HG02938 (cell line): Measurements from ENCODE around the gene HBD.
A peak's percentile ranks its signal among the peaks of the same experiment; 100 is the strongest.
"Not testable (repeated sequence)": the region's sequence is repeated elsewhere in the genome, so short reads cannot be mapped to it uniquely, and the experiment has no call there.

ENCODE experiments used
- ATAC-seq: cut with Tn5 transposase; IDR thresholded peaks from one replicate; pipeline ENCODE4 v1.9.1; 2021; ENCODE audit warnings: mild to moderate bottlenecking, moderate library complexity; ENCODE audit not compliant: unreplicated experiment

Gene HBD

DNA sequence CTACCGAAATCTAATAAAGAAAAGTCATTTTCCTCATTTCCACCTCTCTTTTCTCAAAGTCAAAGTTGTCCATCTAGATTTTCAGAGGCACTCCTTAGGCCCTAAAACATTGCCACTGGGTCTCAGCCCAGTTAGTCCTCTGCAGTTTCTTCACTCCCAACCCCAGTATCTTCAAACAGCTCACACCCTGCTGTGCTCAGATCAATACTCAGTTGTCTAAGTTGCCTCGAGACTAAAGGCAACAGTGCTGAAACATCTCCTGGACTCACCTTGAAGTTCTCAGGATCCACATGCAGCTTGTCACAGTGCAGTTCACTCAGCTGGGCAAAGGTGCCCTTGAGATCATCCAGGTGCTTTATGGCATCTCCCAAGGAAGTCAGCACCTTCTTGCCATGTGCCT is 19.7 kb upstream of the HBD start:
- not testable (repeated sequence) for ATAC-seq

DNA sequence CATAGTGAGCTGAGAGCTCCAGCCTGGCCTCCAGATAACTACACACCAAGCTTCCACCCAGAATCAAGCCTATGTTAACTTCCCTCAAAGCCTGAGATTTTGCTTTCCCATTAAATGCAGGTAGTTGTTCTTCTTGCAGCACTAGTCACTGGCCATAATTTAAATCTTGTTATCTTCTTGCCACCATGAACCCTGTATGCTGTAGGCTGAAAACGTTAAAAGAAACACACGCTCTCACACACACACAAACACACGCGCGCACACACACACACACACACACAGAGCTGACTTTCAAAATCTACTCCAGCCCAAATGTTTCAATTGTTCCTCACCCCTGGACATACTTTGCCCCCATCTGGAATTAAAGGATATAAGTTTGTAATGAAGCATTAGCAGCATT is 19.2 kb upstream of the HBD start:
- not testable (repeated sequence) for ATAC-seq

DNA sequence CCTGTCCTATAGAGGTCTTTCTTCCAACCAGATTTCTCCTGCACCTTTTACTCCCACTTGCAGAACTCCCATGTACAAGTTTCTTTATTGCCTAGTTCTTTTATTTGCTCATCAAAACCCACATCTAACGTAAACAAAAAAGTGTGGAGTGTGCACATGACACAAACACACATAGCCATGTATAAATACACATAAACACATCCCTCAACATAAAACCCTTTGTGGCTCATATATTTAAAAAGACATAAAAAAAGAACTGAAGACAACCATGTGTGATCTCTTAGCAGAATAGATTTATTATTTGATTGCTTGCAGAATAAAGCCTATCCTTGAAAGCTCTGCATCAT is 18.6 kb upstream of the HBD start:
- no peak for ATAC-seq

GRCh38 chr11:5252192-5252918 is 18.1 kb upstream of the HBD start:
- no peak for ATAC-seq

- no peak for ATAC-seq
These were observed 17.5 kb upstream of the HBD start for GRCh38 chr11:5251746-5252145.

- no peak for ATAC-seq
These were observed 16.4 kb upstream of the HBD start for GRCh38 chr11:5250543-5251204.

- not testable (repeated sequence) for ATAC-seq
These were observed 15.6 kb upstream of the HBD start, which contains the start of gene HBG1 for GRCh38 chr11:5249807-5250396. TSS of gene HBG1 (minus strand) at chr11:5249857. CDS start at chr11:5249804, 53 bp downstream.

- ATAC-seq, result not testable (repeated sequence)
These were observed 14.2 kb upstream of the HBD start for GRCh38 chr11:5248498-5248897.

DNA sequence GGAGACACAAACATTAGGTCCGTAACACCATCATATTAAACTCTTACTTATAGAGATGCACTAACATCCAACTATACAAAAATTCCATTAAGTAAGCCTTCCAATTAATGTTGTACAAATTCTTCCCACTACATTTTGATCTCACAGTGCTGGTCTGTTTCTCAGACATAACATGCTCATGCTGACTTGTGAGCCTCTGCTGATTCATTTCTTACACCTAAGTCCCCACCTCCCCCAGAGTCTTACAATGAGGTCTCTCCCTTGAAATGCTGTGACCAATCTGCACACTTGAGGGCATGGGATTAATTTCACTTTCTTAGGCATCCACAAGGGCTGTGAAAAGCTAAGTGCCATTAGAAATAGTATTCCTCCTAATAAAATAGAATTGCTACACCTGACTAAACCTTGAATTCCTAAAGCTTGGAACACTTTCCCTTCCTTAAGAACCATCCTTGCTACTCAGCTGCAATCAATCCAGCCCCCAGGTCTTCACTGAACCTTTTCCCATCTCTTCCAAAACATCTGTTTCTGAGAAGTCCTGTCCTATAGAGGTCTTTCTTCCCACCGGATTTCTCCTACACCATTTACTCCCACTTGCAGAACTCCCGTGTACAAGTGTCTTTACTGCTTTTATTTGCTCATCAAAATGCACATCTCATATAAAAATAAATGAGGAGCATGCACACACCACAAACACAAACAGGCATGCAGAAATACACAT is 13.3 kb upstream of the HBD start:
- ATAC-seq, result no peak

GRCh38 chr11:5246772-5247471 is 12.6 kb upstream of the HBD start:
- no peak for ATAC-seq

GRCh38 chr11:5245155-5245554 is 10.9 kb upstream of the HBD start:
- no peak for ATAC-seq

- ATAC-seq, result no peak
These were observed 9.5 kb upstream of the HBD start for GRCh38 chr11:5243816-5244180.

- ATAC-seq, result peak; percentile 84
These were observed 8.9 kb upstream of the HBD start for GRCh38 chr11:5242933-5243815.

GRCh38 chr11:5242208-5242607 is 7.9 kb upstream of the HBD start:
- no peak for ATAC-seq

DNA sequence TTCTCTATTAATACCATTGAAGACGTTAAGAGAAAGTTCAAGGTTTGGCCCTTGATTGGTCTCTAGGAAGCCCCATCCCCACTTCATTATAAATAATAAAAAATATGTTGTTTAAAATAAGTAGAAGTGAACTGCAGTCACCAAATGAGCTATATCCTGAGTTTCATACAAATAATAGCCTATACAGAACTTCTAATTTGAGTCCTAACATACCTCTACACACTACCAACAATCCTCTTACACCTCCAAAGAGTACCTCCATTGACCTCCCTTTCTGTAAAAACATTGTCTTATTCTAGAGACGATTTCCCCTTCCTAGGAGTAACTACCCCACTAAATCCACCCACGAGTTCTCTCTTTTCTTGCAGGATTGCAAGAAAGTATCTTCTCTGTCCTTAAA is 7.2 kb upstream of the HBD start:
- ATAC-seq, result no peak

- no peak for ATAC-seq
These were observed 6.2 kb upstream of the HBD start for GRCh38 chr11:5240458-5240857.

- no peak for ATAC-seq
These were observed 5.8 kb upstream of the HBD start for GRCh38 chr11:5240056-5240455.

GRCh38 chr11:5239046-5239445 is 4.8 kb upstream of the HBD start:
- no peak for ATAC-seq

- ATAC-seq, result no peak
These were observed 4.2 kb upstream of the HBD start for GRCh38 chr11:5238486-5238885.

- no peak for ATAC-seq
These were observed 3.1 kb upstream of the HBD start for GRCh38 chr11:5237420-5237819.
